ENCODE measurements around the gene CACNB1.

GRCh38 chr17:39139561-39139960 lies 57.9 kb downstream of the CACNB1 start:
- TF ChIP-seq CTCF (IDR thresholded peaks at IDR 0.05) (no peak), POLR2A (IDR thresholded peaks at IDR 0.05) (no peak)
